Measurements from ENCODE around the gene SETBP1.

DNA sequence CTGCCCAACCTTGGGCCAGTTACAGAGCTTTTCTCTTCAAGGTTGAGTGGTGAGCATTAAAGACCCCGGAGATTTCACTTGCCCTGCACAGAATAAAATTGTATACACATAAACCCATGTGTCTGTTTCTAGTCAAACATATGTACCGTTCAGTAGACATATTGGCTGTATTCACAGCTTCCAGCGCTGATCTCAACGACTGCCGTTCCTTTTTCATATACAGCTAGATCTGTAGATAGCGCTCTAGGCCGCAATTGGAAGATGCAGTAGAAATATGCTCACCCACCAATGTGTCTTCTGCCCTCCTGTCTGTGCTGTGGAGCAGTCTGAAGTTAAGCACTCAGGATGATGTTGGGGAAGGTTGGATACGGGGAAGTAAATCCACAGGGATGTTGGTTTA is 317.7 kb downstream of the SETBP1 start:
- TF ChIP-seq EZH2 (IDR thresholded peaks at IDR 0.05; ENCODE audit: borderline replicate concordance, low read depth, low read length, poor library complexity, severe bottlenecking) (no peak), CTCF (conservative IDR thresholded peaks at IDR 0.05; ENCODE audit: low read depth, low read length) (no peak)
